ENCODE measurements around the gene CARF. TPM values are rescaled to one million over a fixed set of nuclear protein-coding genes. Genes with fewer than 3 reads are reported as not detected.

The CARF gene
- polyA plus RNA-seq, 1 of the 3 experiments (the other 2 are of a cell fraction) = 4.6 TPM

DNA sequence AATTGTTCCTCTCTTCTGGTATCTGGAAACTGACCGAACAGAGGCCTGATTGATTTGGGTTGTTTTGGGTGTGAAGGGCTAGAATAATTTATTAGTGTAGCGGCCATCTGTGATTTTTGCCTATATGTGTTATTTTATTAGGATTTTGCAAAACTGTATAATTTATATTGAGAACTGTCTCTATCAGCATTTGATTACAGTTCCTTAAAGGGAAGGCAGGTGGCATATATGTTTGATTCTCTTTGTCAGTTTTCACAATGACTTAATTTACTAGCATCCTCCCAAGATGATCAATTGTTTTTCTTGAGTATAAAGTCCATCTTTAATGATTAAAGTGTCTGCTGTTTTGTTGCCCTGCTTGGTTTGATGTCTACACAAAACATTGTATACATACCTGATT is 107.1 kb downstream of the CARF start:
- Histone ChIP-seq H4K20me1 (ENCODE audit: insufficient read depth) (peaks cover 8% of the 10 kb centered on the region; the same call in 1 of the 2 replicates), H3K79me2 (ENCODE audit: insufficient read depth) (peaks cover 93% of the 10 kb centered on the region), H3F3A (replicated peaks; ENCODE audit: insufficient read depth) (peaks cover 5% of the 10 kb centered on the region), H3K4me2 (peak overlapping the region; percentile 80), H3K9ac (no peak overlapping the region), H3K27me3 (ENCODE audit: insufficient read depth) (no peaks in the 10 kb centered on the region), H2AFZ (ENCODE audit: low read depth) (no peak overlapping the region), H3K27ac (ENCODE audit: low read depth in 2 of 2, low read length in 1 of 2) (no peak overlapping the region), H3K9me2 (no peaks in the 10 kb centered on the region), H3K36me3 (replicated peaks in 1 of 2; ENCODE audit: control insufficient read depth in 1 of 2, insufficient read depth in 2 of 2, low read length in 1 of 2) (peaks cover 0 to 11% of the 10 kb centered on the region in 2 experiments), H3K9me3 (no peaks in the 10 kb centered on the region), H3K4me3 (ENCODE audit: low read depth in 2 of 2, low read length in 1 of 2) (peak overlapping the region; percentile 7 to 45; a peak in 2 of 4 replicates), H3K4me1 (ENCODE audit: control insufficient read depth in 1 of 2, insufficient read depth in 2 of 2, low read depth in 1 of 2, low read length in 1 of 2) (peaks cover 7 to 8% of the 10 kb centered on the region in 2 experiments; a peak in 2 of 4 replicates)
- CTCF ChIA-PET = no interaction called here
- WGBS (ENCODE audit: low lambda C conversion rate) = 97% methylated on average over 2 of the region's 2 CpGs
- POLR2A ChIA-PET = no interaction called here
- no peak for DNase-seq
- TF ChIP-seq, protein P1, sequence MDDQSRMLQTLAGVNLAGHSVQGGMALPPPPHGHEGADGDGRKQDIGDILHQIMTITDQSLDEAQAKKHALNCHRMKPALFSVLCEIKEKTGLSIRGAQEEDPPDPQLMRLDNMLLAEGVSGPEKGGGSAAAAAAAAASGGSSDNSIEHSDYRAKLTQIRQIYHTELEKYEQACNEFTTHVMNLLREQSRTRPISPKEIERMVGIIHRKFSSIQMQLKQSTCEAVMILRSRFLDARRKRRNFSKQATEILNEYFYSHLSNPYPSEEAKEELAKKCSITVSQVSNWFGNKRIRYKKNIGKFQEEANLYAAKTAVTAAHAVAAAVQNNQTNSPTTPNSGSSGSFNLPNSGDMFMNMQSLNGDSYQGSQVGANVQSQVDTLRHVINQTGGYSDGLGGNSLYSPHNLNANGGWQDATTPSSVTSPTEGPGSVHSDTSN (IDR thresholded peaks at IDR 0.05) = no peak
- no peak for TF ChIP-seq JUND (IDR thresholded peaks at IDR 0.05)
- TF ChIP-seq YY1 (IDR thresholded peaks at IDR 0.05; ENCODE audit: low read depth) = no peak
- no peak for TF ChIP-seq RCOR1 (IDR thresholded peaks at IDR 0.05; ENCODE audit: low read length)
- no peak for TF ChIP-seq REST (IDR thresholded peaks at IDR 0.05; ENCODE audit: low read depth, low read length)
- no peak for TF ChIP-seq SIN3A (IDR thresholded peaks at IDR 0.05; ENCODE audit: borderline replicate concordance, low read depth, low read length)
- TF ChIP-seq TCF12 (IDR thresholded peaks at IDR 0.05) = no peak
- TF ChIP-seq CTCF (IDR thresholded peaks at IDR 0.05) = 0 out of 2 replicates have a peak, but pooled peaks have one; percentile 8

- H2AFZ ChIP-seq (ENCODE audit: low read depth) = no peak overlapping the region
- H3K4me1 ChIP-seq (ENCODE audit: control insufficient read depth in 1 of 2, insufficient read depth in 2 of 2, low read depth in 1 of 2, low read length in 1 of 2) = peaks cover 4% of the 10 kb centered on the region in 2 experiments; a peak in 2 of 4 replicates
- H3K27ac ChIP-seq (ENCODE audit: low read depth in 2 of 2, low read length in 1 of 2) = peak overlapping the region in 1 of 2 experiments; percentile 40; a peak in 2 of 4 replicates
- ChIA-PET CTCF (interaction anchor here (1.0 to 1.6 kb wide), 2 partner anchors 24 to 36 kb away, joined by 3 read pairs; no protein-coding TSS in a partner anchor), POLR2A (no interaction called here)
- H3K9me3 ChIP-seq = no peaks in the 10 kb centered on the region
- peaks cover 8% of the 10 kb centered on the region; the same call in 1 of the 2 replicates for H4K20me1 ChIP-seq (ENCODE audit: insufficient read depth)
- no peak overlapping the region for H3K9ac ChIP-seq
- DNase-seq = no peak
- no peak overlapping the region for H3K4me2 ChIP-seq
- H3K79me2 ChIP-seq (ENCODE audit: insufficient read depth) = peaks cover 83% of the 10 kb centered on the region
- no peak overlapping the region for H3K4me3 ChIP-seq (ENCODE audit: low read depth in 2 of 2, low read length in 1 of 2)
- no peaks in the 10 kb centered on the region for H3K9me2 ChIP-seq
- peaks cover 13% of the 10 kb centered on the region for H3F3A ChIP-seq (replicated peaks; ENCODE audit: insufficient read depth)
- H3K36me3 ChIP-seq (replicated peaks in 1 of 2; ENCODE audit: control insufficient read depth in 1 of 2, insufficient read depth in 2 of 2, low read length in 1 of 2) = peaks cover 0 to 14% of the 10 kb centered on the region in 2 experiments
- 86% methylated on average over 4 of the region's 4 CpGs for WGBS (ENCODE audit: low lambda C conversion rate)
- H3K27me3 ChIP-seq (ENCODE audit: insufficient read depth) = no peaks in the 10 kb centered on the region
- no peak for TF ChIP-seq POLR2AphosphoS5 (IDR thresholded peaks at IDR 0.05; ENCODE audit: low read depth, low read length)
- no peak for TF ChIP-seq RXRA (IDR thresholded peaks at IDR 0.05; ENCODE audit: borderline replicate concordance, low read depth)
- TF ChIP-seq ELF1 (IDR thresholded peaks at IDR 0.05) = no peak
- no peak for TF ChIP-seq RCOR1 (IDR thresholded peaks at IDR 0.05; ENCODE audit: low read length)
- TF ChIP-seq TCF12 (IDR thresholded peaks at IDR 0.05) = no peak
- no peak for TF ChIP-seq SIN3A (IDR thresholded peaks at IDR 0.05; ENCODE audit: borderline replicate concordance, low read depth, low read length)
- no peak for TF ChIP-seq TAF1 (IDR thresholded peaks at IDR 0.05; ENCODE audit: borderline replicate concordance, low read depth, low read length)
- TF ChIP-seq MEF2A (IDR thresholded peaks at IDR 0.05; ENCODE audit: borderline replicate concordance, low read depth) = no peak
- no peak for TF ChIP-seq YY1 (IDR thresholded peaks at IDR 0.05; ENCODE audit: low read depth)
- no peak for TF ChIP-seq ZBTB33 (IDR thresholded peaks at IDR 0.05; ENCODE audit: borderline replicate concordance, low read depth)
- TF ChIP-seq GABPA (IDR thresholded peaks at IDR 0.05; ENCODE audit: low read depth) = no peak
- TF ChIP-seq JUND (IDR thresholded peaks at IDR 0.05) = no peak
- no peak for TF ChIP-seq GATA2 (CRISPR knock-in tag; IDR thresholded peaks at IDR 0.05)
- TF ChIP-seq, protein P1 (IDR thresholded peaks at IDR 0.05) = no peak
Measured at GRCh38 chr2:203021991-203022390, 109.9 kb downstream of the CARF start.

Measured in SK-N-SH (cell line).